Neural progenitor cell (in vitro differentiated cells): Measurements from ENCODE around the gene CCDC85C. TPM values are rescaled to one million over a fixed set of nuclear protein-coding genes. Genes with fewer than 3 reads are reported as not detected.

Experiments
- DNase-seq: peaks from one replicate; pipeline ENCODE4 v3.0.0-alpha.2; 2016; ENCODE audit warnings: low spot score
- H2AFZ ChIP-seq: fragments of 200-600 bp; sonication (generic); replicated peaks from 2 replicates; pipeline ENCODE4 v1.6.1; 2016; ENCODE audit warnings: antibody characterized with exemption
- H3F3A ChIP-seq: fragments of 200-600 bp; sonication (generic); 2 replicates; pipeline ENCODE4 v1.6.1; 2016; ENCODE audit warnings: antibody characterized with exemption, low read depth
- H3K27ac ChIP-seq: fragments of 200-600 bp; sonication (generic); 2 replicates; pipeline ENCODE4 v1.5.1; 2016; ENCODE audit warnings: mild to moderate bottlenecking
- H3K27me3 ChIP-seq: fragments of 200-600 bp; sonication (generic); 2 replicates; pipeline ENCODE4 v1.6.1; 2016; ENCODE audit warnings: mild to moderate bottlenecking, moderate library complexity
- H3K36me3 ChIP-seq: fragments of 200-600 bp; sonication (generic); 2 replicates; pipeline ENCODE4 v1.5.1; 2016
- H3K4me1 ChIP-seq: fragments of 200-600 bp; sonication (generic); 2 replicates; pipeline ENCODE4 v1.6.1; 2016; ENCODE audit warnings: mixed run types
- H3K4me2 ChIP-seq: fragments of 200-600 bp; sonication (generic); 2 replicates; pipeline ENCODE4 v1.6.1; 2016
- H3K4me3 ChIP-seq: fragments of 200-600 bp; sonication (generic); 2 replicates; pipeline ENCODE4 v1.5.1; 2016
- H3K79me2 ChIP-seq: fragments of 200-600 bp; sonication (generic); 2 replicates; pipeline ENCODE4 v1.6.1; 2016; ENCODE audit warnings: low read depth
- H3K9ac ChIP-seq: fragments of 200-600 bp; sonication (generic); 2 replicates; pipeline ENCODE4 v1.6.1; 2016
- H3K9me3 ChIP-seq: fragments of 200-600 bp; sonication (generic); 2 replicates; pipeline ENCODE4 v1.5.1; 2016; ENCODE audit warnings: low read depth
- H4K20me1 ChIP-seq: fragments of 200-600 bp; sonication (generic); 2 replicates; pipeline ENCODE4 v1.6.1; 2016; ENCODE audit warnings: low read depth
- H3K27ac Mint-ChIP-seq: 3 replicates; pipeline ENCODE4 v1.8.0; 2021; ENCODE audit warnings: mixed read lengths
- H3K27me3 Mint-ChIP-seq: 2 replicates; pipeline ENCODE4 v1.8.0; 2022; ENCODE audit warnings: low read depth, mild to moderate bottlenecking, inconsistent platforms, moderate library complexity, mixed read lengths; ENCODE audit not compliant: insufficient read depth
- H3K36me3 Mint-ChIP-seq: 3 replicates; pipeline ENCODE4 v1.8.0; 2021; ENCODE audit warnings: mixed read lengths
- H3K4me1 Mint-ChIP-seq: 3 replicates; pipeline ENCODE4 v1.8.0; 2021; ENCODE audit warnings: mixed read lengths
- H3K4me3 Mint-ChIP-seq: 3 replicates; pipeline ENCODE4 v1.8.0; 2021; ENCODE audit warnings: mild to moderate bottlenecking, moderate library complexity, mixed read lengths
- H3K9me3 Mint-ChIP-seq: 3 replicates; pipeline ENCODE4 v1.8.0; 2020; ENCODE audit warnings: mixed read lengths
- CTCF ChIP-seq: fragments of 200-600 bp; sonication (generic); IDR thresholded peaks from 2 replicates; pipeline ENCODE4 v1.5.1; 2017; ENCODE audit warnings: antibody characterized with exemption, mild to moderate bottlenecking
- EZH2 ChIP-seq: fragments of 200-600 bp; sonication (generic); IDR thresholded peaks from 2 replicates; pipeline ENCODE4 v1.6.1; 2017; ENCODE audit warnings: antibody characterized with exemption, mild to moderate bottlenecking, moderate library complexity
- EZH2phosphoT487 ChIP-seq: fragments of 200-600 bp; sonication (generic); IDR thresholded peaks from 2 replicates; pipeline ENCODE4 v1.6.1; 2017; ENCODE audit warnings: antibody characterized with exemption
- total RNA-seq: library from RNA; depleted of rRNA; stranded (reverse); fragments of >200 nt; gene quantifications from 2 replicates; pipeline ENCODE4 v1.2.3, GENCODE V29; 2015; ENCODE audit warnings: low replicate concordance

CCDC85C gene
- total RNA-seq, 1 donor from 2014 or later: 19.0 TPM

GRCh38 chr14:99612738-99613330 is 8.8 kb upstream of the CCDC85C start:
- Histone ChIP-seq H2AFZ (no peak overlapping the region), H3K36me3 (no peaks in the 10 kb centered on the region), H3K4me3 (no peak overlapping the region), H3K9me3 (no peaks in the 10 kb centered on the region), H3K27ac (no peak overlapping the region), H3K79me2 (no peaks in the 10 kb centered on the region), H3K27me3 (no peaks in the 10 kb centered on the region), H3K4me2 (no peak overlapping the region), H3F3A (peaks cover under 1% of the 10 kb centered on the region), H3K4me1 (peaks cover 12% of the 10 kb centered on the region), H3K9ac (no peak overlapping the region), H4K20me1 (no peaks in the 10 kb centered on the region)
- no peak for DNase-seq
- no peaks in the 10 kb centered on the region for H3K27me3 Mint-ChIP-seq
- H3K9me3 Mint-ChIP-seq: no peaks in the 10 kb centered on the region
- TF ChIP-seq EZH2phosphoT487 (no peak), CTCF (no peak)
- H3K27ac Mint-ChIP-seq: peak overlapping the region; percentile 94
- no peaks in the 10 kb centered on the region for H3K36me3 Mint-ChIP-seq
- H3K4me1 Mint-ChIP-seq: peaks cover 35% of the 10 kb centered on the region
- H3K4me3 Mint-ChIP-seq: no peak overlapping the region

- no peaks in the 10 kb centered on the region for H3K27me3 Mint-ChIP-seq
- Histone ChIP-seq H3K27me3 (no peaks in the 10 kb centered on the region), H3K9me3 (no peaks in the 10 kb centered on the region), H3K79me2 (no peaks in the 10 kb centered on the region), H3K9ac (no peak overlapping the region), H2AFZ (no peak overlapping the region), H3K4me2 (no peak overlapping the region), H3K36me3 (no peaks in the 10 kb centered on the region), H3F3A (peaks cover 7% of the 10 kb centered on the region), H4K20me1 (no peaks in the 10 kb centered on the region), H3K4me3 (no peak overlapping the region), H3K27ac (no peak overlapping the region), H3K4me1 (peaks cover 14% of the 10 kb centered on the region)
- H3K36me3 Mint-ChIP-seq: no peaks in the 10 kb centered on the region
- H3K4me1 Mint-ChIP-seq: peaks cover 39% of the 10 kb centered on the region
- no peak overlapping the region for H3K4me3 Mint-ChIP-seq
- H3K9me3 Mint-ChIP-seq: no peaks in the 10 kb centered on the region
- TF ChIP-seq EZH2: no peak
- TF ChIP-seq EZH2phosphoT487: no peak
- no peak for TF ChIP-seq CTCF
- no peak overlapping the region for H3K27ac Mint-ChIP-seq
- no peak for DNase-seq
These were observed 8.2 kb upstream of the CCDC85C start for GRCh38 chr14:99612071-99612737.

- H3K9me3 Mint-ChIP-seq: no peaks in the 10 kb centered on the region
- Histone ChIP-seq H2AFZ (no peak overlapping the region), H3K9ac (no peak overlapping the region), H3K36me3 (no peaks in the 10 kb centered on the region), H4K20me1 (no peaks in the 10 kb centered on the region), H3F3A (peaks cover 10% of the 10 kb centered on the region), H3K27ac (no peak overlapping the region), H3K4me3 (no peak overlapping the region), H3K79me2 (no peaks in the 10 kb centered on the region), H3K9me3 (no peaks in the 10 kb centered on the region), H3K27me3 (no peaks in the 10 kb centered on the region), H3K4me1 (peaks cover 19% of the 10 kb centered on the region), H3K4me2 (no peak overlapping the region)
- DNase-seq: no peak
- H3K4me3 Mint-ChIP-seq: no peak overlapping the region
- H3K36me3 Mint-ChIP-seq: no peaks in the 10 kb centered on the region
- TF ChIP-seq EZH2phosphoT487: no peak
- no peak for TF ChIP-seq EZH2
- H3K4me1 Mint-ChIP-seq: peaks cover 38% of the 10 kb centered on the region
- no peaks in the 10 kb centered on the region for H3K27me3 Mint-ChIP-seq
- no peak overlapping the region for H3K27ac Mint-ChIP-seq
These were observed 7.6 kb upstream of the CCDC85C start for GRCh38 chr14:99611646-99612045.
